Kidney capillary endothelial cell (primary cell): ENCODE measurements around the gene CD7.

Experiments
- DNase-seq: peaks from one replicate; pipeline ENCODE4 v3.0.0-alpha.2; 2018; ENCODE audit warnings: low spot score

CD7 gene

DNA sequence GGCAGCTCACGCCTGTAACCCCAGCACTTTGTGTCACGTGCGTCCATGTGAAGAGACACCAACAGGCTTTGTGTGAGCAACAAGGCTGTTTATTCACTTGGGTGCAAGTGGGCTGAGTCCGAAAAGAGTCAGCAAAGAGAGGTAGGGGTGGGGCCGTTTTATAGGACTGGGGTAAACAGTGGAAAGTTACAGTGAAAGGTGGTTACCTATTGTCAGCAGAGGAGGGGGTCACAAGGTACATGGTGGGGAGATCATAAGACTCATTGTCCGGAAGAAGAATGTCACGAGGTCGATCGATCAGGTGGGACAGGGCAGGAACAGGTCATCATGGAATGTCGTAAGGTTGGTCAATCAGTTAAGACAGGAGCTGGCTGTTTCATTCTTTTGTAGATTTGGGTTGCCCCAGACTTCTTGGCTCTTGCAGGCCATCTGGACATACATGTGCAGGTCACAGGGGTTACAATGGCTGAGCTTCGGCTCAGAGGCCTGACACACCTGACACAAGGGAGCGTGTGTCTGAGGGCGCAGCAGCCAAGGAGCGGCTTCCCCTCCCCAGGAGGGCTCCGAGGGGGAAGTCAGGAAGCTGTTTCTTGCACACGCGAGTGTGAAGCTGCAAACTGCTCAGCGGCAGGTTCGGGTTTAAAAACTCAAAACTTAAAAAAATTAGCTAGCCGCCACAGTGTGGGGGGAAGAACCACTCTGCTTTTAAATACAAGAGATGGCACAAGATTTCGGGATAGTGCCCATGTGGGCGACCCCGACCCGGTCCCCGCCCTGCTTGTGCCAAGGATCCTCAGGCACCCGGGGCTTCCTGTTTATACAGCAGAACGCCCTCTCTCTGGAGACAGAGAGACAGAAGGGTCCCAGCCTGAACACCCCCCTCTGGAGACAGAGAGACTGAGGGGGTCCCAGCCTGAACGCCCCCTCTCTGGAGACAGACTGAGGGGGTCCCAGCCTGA is 29.2 kb upstream of the CD7 start:
- no peak for DNase-seq

GRCh38 chr17:82345151-82345976 is 28.0 kb upstream of the CD7 start:
- no peak for DNase-seq

DNA sequence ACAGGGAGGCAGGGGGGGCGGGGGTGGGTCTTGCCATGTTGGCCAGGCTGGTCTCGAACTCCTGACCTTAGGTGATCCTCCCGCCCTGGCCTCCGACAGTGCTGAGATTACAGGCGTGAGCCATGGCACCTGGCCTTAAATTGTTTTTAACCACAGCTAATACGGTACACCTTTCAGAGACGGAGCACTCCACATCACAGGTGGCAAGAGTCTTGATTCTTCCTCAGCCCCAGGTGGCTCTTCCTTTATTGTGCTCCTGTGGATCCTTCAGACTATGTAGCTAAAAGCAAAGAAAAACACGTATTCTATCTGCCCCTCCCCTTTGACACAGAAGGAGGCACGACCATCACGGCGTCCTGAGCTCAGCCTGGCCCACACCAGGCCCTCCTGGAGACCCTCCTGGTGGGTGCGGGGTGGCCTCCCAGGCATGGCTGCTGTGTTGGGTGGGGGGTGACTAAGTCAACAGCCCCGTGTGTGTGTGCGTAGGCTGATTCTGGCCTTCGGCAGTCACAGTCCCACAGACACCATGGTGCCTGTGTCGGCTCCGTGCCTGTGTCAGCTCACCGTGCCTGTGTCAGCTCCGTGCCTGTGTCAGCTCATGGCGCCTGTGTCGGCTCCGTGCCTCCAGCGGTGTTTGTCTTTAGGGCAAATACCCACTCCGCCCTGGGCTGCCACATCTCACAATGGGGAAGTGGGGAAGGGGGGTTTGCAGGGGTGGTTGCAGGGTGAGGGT is 26.9 kb upstream of the CD7 start:
- DNase-seq = no peak

DNA sequence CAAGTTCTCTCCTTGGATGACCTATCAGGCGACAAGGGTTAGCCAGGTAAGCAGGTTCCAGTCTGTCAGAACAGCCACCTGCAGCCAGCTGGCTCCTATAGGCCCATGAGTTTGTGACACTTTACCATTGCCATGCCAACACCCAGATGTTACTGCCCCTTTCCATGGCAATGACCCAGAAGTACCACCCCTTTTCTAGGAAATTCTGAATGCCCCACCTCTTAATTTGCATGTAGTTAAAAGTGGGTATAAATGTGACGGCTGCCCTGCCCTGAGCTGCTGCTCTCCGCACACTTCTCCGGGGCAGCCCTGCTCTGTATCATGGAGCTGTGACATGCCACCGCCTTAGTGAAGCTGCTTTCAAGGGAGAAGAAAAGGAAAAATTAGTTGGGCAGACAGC is 26.2 kb upstream of the CD7 start:
- no peak for DNase-seq

- DNase-seq = no peak
Measured at GRCh38 chr17:82342361-82343079, 25.1 kb upstream of the CD7 start.

GRCh38 chr17:82339634-82340580 is 22.5 kb upstream of the CD7 start:
- DNase-seq = no peak

- DNase-seq = peak; percentile 51
Measured at GRCh38 chr17:82338858-82339633, 21.6 kb upstream of the CD7 start.

DNA sequence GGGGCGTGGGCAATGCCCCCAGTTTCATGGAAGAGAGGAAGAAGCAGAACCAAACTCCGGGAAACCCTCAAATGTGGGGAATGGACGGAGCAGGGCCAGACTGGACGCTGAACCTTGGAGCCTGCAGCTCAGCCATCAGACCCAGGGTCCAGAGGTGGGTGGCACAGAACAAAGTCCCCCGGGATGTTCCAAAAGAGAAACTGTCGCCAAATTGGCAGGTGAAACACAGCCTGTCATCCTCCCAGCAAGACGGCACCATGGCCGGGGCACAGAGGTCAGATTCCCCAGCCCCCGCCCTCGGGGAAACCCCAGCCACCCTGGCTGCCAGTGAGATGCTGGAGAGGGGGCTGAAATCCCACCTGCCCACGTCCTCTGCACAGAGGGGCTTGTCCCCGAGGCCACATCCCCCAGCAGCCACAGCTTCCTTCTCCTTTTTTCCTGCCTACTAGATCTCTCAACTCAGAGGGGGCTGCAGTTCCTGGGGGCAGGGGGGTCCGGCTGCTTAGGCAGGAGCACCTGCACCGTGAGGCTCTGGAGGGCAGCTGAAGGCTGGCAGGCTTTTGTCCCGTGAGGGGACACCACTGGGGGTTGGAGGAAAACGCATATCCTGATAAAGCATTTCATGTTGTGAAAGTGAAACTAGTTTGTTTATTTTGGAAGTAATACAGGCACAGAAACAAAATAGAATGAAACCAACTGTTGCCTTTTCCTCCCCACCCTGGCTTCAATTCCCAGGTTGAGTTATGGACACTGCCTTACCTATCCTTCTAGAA is 17.4 kb upstream of the CD7 start:
- no peak for DNase-seq

DNA sequence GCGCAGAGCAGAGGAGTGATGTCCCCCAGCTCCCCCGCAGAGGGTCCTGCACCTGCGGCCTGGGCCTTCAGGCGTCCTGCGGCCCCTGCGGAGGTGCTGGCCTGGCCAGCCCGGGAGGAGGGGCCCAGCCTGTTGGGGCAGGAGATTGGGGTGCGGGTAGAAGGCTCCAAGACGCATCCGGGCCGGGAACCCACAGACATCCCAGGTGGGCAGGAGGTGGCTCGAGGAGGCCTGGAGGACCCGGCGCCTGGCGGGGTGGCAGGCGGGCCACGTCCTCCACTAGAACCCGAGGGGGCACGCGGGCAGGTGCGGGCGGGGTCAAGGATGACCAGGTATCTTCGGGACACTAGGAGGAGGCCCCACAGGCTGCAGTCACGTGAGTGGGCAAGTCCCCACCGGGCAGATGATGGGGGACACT is 16.8 kb upstream of the CD7 start:
- no peak for DNase-seq

- DNase-seq = no peak
Measured at GRCh38 chr17:82333279-82334171, 16.1 kb upstream of the CD7 start, which contains the start of gene SECTM1. Gene SECTM1 (minus strand): TSS chr17:82333766. CDS start chr17:82327240, 6,526 bp downstream.

GRCh38 chr17:82332669-82333278 is 15.4 kb upstream of the CD7 start:
- DNase-seq = no peak

GRCh38 chr17:82331345-82331939 is 14.0 kb upstream of the CD7 start:
- DNase-seq = no peak

DNA sequence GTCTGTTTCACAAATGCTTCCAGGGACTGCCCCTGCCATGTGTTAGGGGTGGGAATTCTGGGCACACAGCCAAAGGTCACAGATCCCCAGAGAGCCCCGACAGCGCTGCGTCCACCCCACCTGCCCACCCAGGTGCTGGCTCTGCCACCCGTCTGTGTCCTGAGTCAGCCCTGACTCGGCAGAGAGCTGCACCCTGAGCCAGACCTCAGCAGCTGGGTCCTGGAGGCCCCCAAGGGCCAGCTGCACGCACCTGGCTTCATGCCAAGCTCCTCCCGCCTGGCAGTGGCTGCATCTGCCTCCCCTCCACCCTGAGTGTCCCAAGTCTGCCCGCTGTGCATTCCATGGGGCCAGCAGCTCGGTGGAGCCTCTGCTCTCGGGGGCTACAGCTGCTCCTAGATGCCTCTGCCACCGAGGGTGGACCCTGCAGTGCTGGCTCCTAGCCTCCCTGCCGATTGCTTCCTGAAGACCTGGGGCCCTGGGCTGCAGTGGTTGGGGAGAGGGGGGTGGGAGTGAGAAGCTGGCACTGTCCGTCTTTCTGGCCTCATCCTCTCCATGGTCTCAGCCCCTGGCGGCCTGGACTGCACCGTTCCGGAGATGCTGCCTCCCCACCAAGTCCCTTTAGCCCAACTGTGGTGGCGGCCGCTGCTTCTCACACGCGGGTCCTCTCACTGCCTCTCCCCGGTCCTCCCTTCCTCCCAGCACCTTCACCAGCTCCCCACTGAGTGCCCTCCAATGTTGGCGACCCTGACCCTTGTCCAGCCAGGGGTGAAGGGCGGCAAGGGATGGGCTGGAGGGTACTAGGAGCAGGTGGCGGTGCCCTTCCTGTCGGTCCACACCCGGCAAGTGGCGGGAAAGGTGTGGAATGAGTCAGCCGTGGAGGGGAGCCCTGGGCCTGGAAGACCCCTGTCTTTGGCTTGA is 13.2 kb upstream of the CD7 start:
- DNase-seq = no peak

GRCh38 chr17:82329683-82330321 is 12.4 kb upstream of the CD7 start:
- no peak for DNase-seq

DNA sequence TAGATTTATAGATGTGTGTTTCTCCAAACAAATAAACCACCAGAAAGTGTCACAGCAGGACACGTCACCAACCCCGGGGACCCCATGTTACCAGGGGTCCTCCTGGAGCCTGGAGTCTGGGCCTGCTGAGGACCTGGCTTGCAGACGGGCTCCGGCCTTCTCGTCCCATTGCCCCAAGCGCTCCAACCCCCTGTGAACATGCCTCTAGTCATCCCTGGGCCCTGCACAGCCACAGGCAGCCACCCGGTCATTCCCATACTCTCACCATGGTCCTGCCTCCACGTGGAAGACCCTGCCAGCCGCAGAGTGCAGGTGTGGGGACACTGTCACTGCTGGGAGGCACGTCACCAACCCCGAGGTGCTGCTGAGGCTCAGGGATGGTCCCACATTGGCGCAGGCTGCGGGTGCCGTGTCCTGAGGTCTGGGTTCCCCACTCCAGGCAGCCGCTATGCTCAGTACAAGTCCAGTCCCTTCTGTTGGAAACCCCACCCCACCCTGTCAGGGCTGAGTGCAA is 11.6 kb upstream of the CD7 start:
- DNase-seq = no peak
